ENCODE results near the gene RDH16. TPM values are rescaled to one million over a fixed set of nuclear protein-coding genes. Genes with fewer than 3 reads are reported as not detected.

Gene RDH16, protein sequence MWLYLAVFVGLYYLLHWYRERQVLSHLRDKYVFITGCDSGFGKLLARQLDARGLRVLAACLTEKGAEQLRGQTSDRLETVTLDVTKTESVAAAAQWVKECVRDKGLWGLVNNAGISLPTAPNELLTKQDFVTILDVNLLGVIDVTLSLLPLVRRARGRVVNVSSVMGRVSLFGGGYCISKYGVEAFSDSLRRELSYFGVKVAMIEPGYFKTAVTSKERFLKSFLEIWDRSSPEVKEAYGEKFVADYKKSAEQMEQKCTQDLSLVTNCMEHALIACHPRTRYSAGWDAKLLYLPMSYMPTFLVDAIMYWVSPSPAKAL
- total RNA-seq (1 to 10 TPM in 6 of 7 donors, under 1 TPM in 1; 0.94 to 3.9 (median 2.6) TPM), polyA plus RNA-seq (1 to 10 TPM in 2 of 3 donors, under 1 TPM in 1; 0.86 to 3.0 (median 2.3) TPM)
- long read RNA-seq, donor 1, result 0 reads
- long read RNA-seq, donor 2, result 0 reads

DNA sequence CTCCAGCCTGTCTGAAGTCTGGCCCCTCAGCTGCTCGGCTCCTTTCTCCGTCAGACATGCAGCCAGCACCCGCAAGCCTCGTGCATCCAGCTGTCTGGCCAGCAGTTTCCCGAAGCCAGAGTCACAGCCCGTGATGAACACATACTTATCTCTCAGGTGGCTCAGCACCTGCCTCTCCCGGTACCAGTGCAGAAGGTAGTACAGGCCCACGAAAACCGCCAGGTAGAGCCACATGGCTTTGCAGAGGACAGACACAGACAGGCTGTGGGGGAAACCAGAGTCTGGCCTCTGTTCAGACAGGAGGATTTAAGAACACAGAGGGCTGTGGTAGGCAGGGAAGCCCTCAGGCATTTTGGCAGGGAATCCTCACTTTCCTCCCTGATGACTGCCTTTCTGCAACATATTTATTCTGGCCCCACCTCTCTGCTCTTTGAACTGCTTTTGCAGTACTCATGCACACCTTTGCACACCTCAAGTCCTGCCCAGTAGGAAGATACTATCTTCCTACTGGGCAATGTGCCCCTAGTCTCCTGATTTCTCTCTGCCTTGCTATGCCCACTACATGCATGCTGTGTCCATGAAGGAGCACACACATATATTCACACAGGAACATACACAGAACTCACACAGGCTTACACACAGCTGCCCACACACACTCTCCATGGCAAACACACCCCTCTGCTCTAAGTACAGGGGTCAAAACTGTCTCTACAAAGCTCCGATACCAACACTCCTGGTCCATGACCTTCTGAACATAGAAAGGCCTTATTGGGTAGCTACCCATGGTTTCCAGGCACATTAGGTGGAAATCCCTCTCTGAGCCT is at the start of gene RDH16:
Gene RDH16, minus strand, starts transcription at position 380 of the 824 bp plus-strand sequence. Its CDS starts 146 bp downstream, at position 234.
- peaks cover 0 to 21% (median 10%) of the 10 kb centered on the region in 8 donors for H3K9me3 ChIP-seq
- no peak within 1 kb of the TSS for H3K27ac ChIP-seq
- intact Hi-C loops (cut with DNase I; ENCODE audit: low total_unique reads), result no loop called here
- no peaks in the 10 kb centered on the region for H3K27me3 ChIP-seq (replicated peaks in 1 of 7)
- TF ChIP-seq POLR2A (IDR thresholded peaks at IDR 0.05) (no peak), POLR2AphosphoS5 (IDR thresholded peaks at IDR 0.05) (no peak)
- TF ChIP-seq, protein P1, sequence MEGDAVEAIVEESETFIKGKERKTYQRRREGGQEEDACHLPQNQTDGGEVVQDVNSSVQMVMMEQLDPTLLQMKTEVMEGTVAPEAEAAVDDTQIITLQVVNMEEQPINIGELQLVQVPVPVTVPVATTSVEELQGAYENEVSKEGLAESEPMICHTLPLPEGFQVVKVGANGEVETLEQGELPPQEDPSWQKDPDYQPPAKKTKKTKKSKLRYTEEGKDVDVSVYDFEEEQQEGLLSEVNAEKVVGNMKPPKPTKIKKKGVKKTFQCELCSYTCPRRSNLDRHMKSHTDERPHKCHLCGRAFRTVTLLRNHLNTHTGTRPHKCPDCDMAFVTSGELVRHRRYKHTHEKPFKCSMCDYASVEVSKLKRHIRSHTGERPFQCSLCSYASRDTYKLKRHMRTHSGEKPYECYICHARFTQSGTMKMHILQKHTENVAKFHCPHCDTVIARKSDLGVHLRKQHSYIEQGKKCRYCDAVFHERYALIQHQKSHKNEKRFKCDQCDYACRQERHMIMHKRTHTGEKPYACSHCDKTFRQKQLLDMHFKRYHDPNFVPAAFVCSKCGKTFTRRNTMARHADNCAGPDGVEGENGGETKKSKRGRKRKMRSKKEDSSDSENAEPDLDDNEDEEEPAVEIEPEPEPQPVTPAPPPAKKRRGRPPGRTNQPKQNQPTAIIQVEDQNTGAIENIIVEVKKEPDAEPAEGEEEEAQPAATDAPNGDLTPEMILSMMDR (IDR thresholded peaks at IDR 0.05 in 8 of 11, conservative IDR thresholded peaks at IDR 0.05 in 3 of 11), result no peak
- peaks cover 0 to 9% (median 0%) of the 10 kb centered on the region in 6 donors for H3K36me3 ChIP-seq
- peaks cover 0 to 8% (median 2%) of the 10 kb centered on the region in 6 donors for H3K4me1 ChIP-seq
- no peak for DNase-seq
- H3K4me3 ChIP-seq, result no peak within 1 kb of the TSS
- 89 to 97% (median 94%) methylated on average over 7 to 10 of the region's 10 CpGs for WGBS, 5 donors

DNA sequence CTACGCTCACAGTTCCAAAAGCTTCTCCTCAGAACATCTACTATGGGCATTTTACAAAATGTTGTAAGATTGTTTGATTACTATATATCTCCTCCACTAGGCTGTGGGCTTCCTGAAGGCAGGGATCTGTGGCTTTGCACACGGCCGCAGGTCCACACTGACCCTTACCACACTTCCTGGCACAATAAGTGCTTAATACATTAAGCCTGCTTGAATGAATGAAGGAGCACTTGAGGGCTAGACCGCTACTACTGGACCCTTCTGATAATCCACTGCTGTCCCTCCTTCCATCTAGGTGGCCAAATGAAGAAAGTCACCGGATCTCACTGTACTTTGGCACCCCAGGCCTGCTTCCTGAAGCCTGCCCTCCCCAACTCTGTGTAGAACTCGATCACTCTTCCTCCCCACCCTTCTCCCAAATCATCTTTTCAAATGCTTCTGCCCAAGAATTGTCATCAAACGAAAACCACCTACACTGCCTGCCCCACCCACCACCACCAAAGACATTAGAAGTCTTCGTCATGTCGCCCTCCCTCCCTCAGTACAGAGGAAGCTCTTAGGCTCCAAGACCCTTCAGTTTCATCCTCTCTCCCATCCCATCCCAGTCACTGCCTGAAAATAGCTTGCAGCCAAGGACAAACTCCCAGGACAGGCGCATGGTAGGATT is 49.5 kb upstream of the RDH16 start:
- Histone ChIP-seq H3K36me3 (peaks cover 3 to 29% (median 26%) of the 10 kb centered on the region in 6 donors), H3K27ac (peak overlapping the region; percentile 36 to 92 (median 87)), H3K4me1 (peaks cover 28 to 78% (median 56%) of the 10 kb centered on the region in 6 donors), H3K9me3 (no peaks in the 10 kb centered on the region), H3K27me3 (replicated peaks in 1 of 7) (no peaks in the 10 kb centered on the region), H3K4me3 (peak overlapping the region in 5 of 8 donors; percentile 11 to 94 (median 79))
- DNase-seq, result no peak
- intact Hi-C loops (cut with DNase I; ENCODE audit: low total_unique reads), result loop anchor here (5.0 kb wide), 2 partner anchors 55 to 110 kb away; no protein-coding TSS in a partner anchor
- TF ChIP-seq POLR2AphosphoS5 (IDR thresholded peaks at IDR 0.05) (no peak), POLR2A (IDR thresholded peaks at IDR 0.05) (no peak)
- TF ChIP-seq, protein P1 (IDR thresholded peaks at IDR 0.05 in 8 of 11, conservative IDR thresholded peaks at IDR 0.05 in 3 of 11), result peak in 5 of 11 experiments; percentile 9 to 53 (median 20)
- 40 to 51% (median 43%) methylated on average over 10 of the region's 10 CpGs for WGBS, 5 donors

GRCh38 chr12:57005980-57006808 is 48.8 kb upstream of the RDH16 start, which contains the start of gene ZBTB39:
TSS of gene ZBTB39 (minus strand) at chr12:57006546. CDS start at chr12:57004917, 1,629 bp downstream.
- TF ChIP-seq, protein P1 (IDR thresholded peaks at IDR 0.05 in 8 of 11, conservative IDR thresholded peaks at IDR 0.05 in 3 of 11), result peak in 10 of 11 experiments; percentile 17 to 75 (median 54)
- TF ChIP-seq POLR2A (IDR thresholded peaks at IDR 0.05) (no peak), POLR2AphosphoS5 (IDR thresholded peaks at IDR 0.05) (peak; percentile 47 to 58 (median 50))
- Histone ChIP-seq H3K27me3 (replicated peaks in 1 of 7) (no peaks in the 10 kb centered on the region), H3K36me3 (peaks cover 3 to 34% (median 28%) of the 10 kb centered on the region in 6 donors), H3K9me3 (no peaks in the 10 kb centered on the region), H3K4me3 (peak within 1 kb of the TSS; percentile 64 to 94 (median 78)), H3K4me1 (peaks cover 30 to 78% (median 63%) of the 10 kb centered on the region in 6 donors), H3K27ac (peak within 1 kb of the TSS; percentile 80 to 92 (median 88))
- WGBS, 5 donors, result 0 to 2% (median 1%) methylated on average over 9 to 94 of the region's 94 CpGs
- peak; percentile 92 for DNase-seq
- intact Hi-C loops (cut with DNase I; ENCODE audit: low total_unique reads), result loop anchor here (5.0 kb wide), 2 partner anchors 56 to 111 kb away; no protein-coding TSS in a partner anchor
